GM12891 (cell line): ENCODE measurements around the gene ZC3H12C.

Experiments used
- DNase-seq: peaks from one replicate; pipeline ENCODE4 v3.0.0; 2011; ENCODE audit warnings: low spot score; ENCODE audit not compliant: insufficient read length
- FAIRE-seq: peaks from 2 replicates; lab custom pipeline; 2011; peaks lifted over from hg19 to GRCh38; lab: Jason Lieb, UNC
- PAX5 ChIP-seq: IDR thresholded peaks from 2 replicates; pipeline ENCODE4 v1.6.1; 2011; ENCODE audit warnings: low read length, moderate library complexity, mild to moderate bottlenecking; ENCODE audit not compliant: insufficient read depth, severe bottlenecking
- POLR2A ChIP-seq: IDR thresholded peaks from 2 replicates; pipeline ENCODE4 v1.6.1; 2011; ENCODE audit warnings: low read depth, low read length, control low read depth
- POLR2AphosphoS5 ChIP-seq: IDR thresholded peaks from 2 replicates; pipeline ENCODE4 v1.6.1; 2011; ENCODE audit warnings: low read depth, low read length, control low read depth
- POU2F2 ChIP-seq: IDR thresholded peaks from 2 replicates; pipeline ENCODE4 v1.6.1; 2011; ENCODE audit warnings: low read depth, mild to moderate bottlenecking, control low read depth, low read length, moderate library complexity
- SPI1 ChIP-seq: IDR thresholded peaks from 2 replicates; pipeline ENCODE4 v1.6.1; 2011; ENCODE audit warnings: low read depth, low read length, control low read depth
- TAF1 ChIP-seq: IDR thresholded peaks from 2 replicates; pipeline ENCODE4 v1.6.1; 2011; ENCODE audit warnings: low read depth, low read length, control low read depth

ZC3H12C gene

GRCh38 chr11:110160437-110160836 is 67.2 kb downstream of the ZC3H12C start:
- FAIRE-seq (no peak), DNase-seq (no peak)
- TF ChIP-seq POLR2AphosphoS5, result no peak
- TF ChIP-seq POLR2A, result no peak
- no peak for TF ChIP-seq POU2F2
- TF ChIP-seq TAF1, result no peak
- no peak for TF ChIP-seq SPI1
- TF ChIP-seq PAX5, result no peak

- TF ChIP-seq POLR2A, result no peak
- no peak for TF ChIP-seq TAF1
- TF ChIP-seq SPI1, result no peak
- no peak for TF ChIP-seq POU2F2
- no peak for DNase-seq
- FAIRE-seq, result peak; percentile 71
Observed at GRCh38 chr11:110161061-110161460, 67.9 kb downstream of the ZC3H12C start.

- FAIRE-seq, result no peak
- DNase-seq, result no peak
- no peak for TF ChIP-seq SPI1
- no peak for TF ChIP-seq TAF1
- TF ChIP-seq POU2F2, result no peak
- no peak for TF ChIP-seq POLR2AphosphoS5
- TF ChIP-seq POLR2A, result no peak
- no peak for TF ChIP-seq PAX5
Observed at GRCh38 chr11:110162216-110162615, 69.0 kb downstream of the ZC3H12C start.

DNA sequence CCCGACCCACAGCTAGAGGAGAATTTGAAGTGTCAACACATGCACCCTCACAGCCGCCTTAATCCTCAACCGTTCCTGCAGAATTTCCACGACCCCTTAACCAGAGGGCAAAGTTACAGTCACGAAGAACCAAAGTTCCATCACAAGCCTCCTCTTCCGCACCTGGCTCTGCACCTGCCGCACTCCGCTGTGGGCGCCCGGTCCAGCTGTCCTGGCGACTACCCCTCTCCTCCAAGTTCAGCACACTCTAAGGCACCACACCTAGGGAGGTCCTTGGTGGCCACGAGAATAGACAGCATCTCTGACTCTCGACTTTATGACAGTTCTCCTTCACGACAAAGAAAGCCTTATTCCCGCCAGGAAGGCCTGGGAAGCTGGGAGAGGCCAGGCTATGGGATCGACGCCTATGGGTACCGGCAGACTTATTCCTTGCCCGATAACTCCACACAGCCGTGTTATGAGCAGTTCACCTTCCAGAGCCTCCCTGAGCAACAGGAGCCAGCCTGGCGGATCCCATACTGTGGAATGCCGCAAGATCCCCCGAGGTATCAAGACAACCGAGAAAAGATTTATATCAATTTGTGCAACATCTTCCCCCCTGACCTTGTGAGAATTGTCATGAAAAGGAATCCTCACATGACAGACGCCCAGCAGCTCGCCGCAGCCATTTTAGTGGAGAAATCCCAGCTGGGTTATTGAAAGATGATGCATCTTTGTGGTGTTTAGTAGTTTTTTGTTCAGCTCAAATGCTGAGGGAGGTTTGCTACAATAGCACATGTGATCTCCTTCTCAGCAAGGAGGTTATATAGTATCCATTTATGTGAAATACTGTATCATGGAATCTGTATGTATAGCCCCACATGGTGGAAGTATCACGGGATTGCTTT is 72.1 kb downstream of the ZC3H12C start:
- no peak for DNase-seq
- FAIRE-seq, result no peak
- no peak for TF ChIP-seq SPI1
- TF ChIP-seq PAX5, result no peak
- no peak for TF ChIP-seq POLR2A
- no peak for TF ChIP-seq POLR2AphosphoS5
- TF ChIP-seq POU2F2, result no peak
- TF ChIP-seq TAF1, result no peak

- FAIRE-seq, result no peak
- DNase-seq, result no peak
- TF ChIP-seq PAX5 (no peak), POU2F2 (no peak), POLR2A (no peak), SPI1 (no peak), POLR2AphosphoS5 (no peak), TAF1 (no peak)
Observed at GRCh38 chr11:110168033-110168803, 75.0 kb downstream of the ZC3H12C start.

- no peak for FAIRE-seq
- TF ChIP-seq POLR2AphosphoS5 (no peak), PAX5 (no peak), POU2F2 (no peak), SPI1 (no peak), POLR2A (no peak), TAF1 (no peak)
Observed at GRCh38 chr11:110169738-110170137, 76.5 kb downstream of the ZC3H12C start.

GRCh38 chr11:110172468-110173065 is 79.4 kb downstream of the ZC3H12C start:
- TF ChIP-seq TAF1, result no peak
- TF ChIP-seq POLR2A, result no peak
- no peak for TF ChIP-seq PAX5
- TF ChIP-seq POLR2AphosphoS5, result no peak
- TF ChIP-seq SPI1, result no peak
- no peak for TF ChIP-seq POU2F2
- FAIRE-seq, result no peak
- no peak for DNase-seq

More at GRCh38 chr11:110169738-110170137, 76.5 kb downstream of the ZC3H12C start:
- DNase-seq, result no peak

DNA sequence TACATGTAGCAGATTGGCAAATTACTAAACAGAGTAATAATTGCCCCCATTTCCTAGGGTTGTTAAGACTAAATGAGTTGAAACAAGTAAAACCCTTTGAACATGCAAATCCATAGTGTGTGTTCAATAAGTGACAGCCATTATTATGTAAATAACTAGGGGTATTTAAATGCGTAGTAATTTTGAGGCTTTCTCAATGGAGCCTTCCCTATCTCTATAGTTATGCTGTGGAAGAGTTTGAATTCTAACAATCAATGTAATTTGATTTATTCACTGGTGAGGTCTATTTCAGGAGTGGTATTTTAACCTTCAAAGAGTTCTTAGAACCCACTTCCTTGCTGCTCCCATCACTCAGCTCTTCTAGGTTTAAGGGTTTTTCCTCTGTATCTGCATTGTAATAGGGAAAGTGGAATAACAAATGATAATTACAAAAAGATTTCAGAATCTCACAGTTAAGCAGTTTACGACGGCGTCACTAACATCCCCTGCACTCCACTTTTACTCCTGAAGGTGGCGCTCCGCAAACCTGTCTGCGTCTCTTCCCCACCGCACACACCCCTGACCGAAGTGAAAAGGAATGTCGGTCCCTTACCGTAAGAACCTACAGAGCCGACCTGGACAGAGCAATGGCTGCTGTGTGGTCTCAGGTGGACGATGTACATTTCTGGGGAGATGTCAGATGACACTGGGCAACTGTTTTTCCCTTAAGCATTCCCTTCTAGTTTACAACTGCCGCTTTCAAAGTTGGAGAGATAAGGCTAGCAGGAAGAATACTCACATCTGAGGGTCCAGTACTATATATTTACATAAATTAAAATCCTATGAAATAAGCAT is 80.8 kb downstream of the ZC3H12C start:
- FAIRE-seq, result peak; percentile 91
- DNase-seq, result no peak
- peak; percentile 59; the same call in 1 of the 2 replicates for TF ChIP-seq POU2F2
- TF ChIP-seq TAF1, result no peak
- TF ChIP-seq POLR2A, result no peak
- TF ChIP-seq POLR2AphosphoS5, result 0 out of 2 replicates have a peak, but pooled peaks have one; percentile 12
- TF ChIP-seq PAX5, result no peak
- no peak for TF ChIP-seq SPI1
